Measurements from ENCODE around the gene LRTM2.

LRTM2 gene

GRCh38 chr12:1830981-1831963, 10.9 kb downstream of the LRTM2 start:
- no peak for DNase-seq

- DNase-seq = no peak
Measured at GRCh38 chr12:1832801-1833595, 12.6 kb downstream of the LRTM2 start.

GRCh38 chr12:1833596-1834028, 13.2 kb downstream of the LRTM2 start:
- no peak for DNase-seq

GRCh38 chr12:1834186-1834925, 14.0 kb downstream of the LRTM2 start:
- no peak for DNase-seq

- DNase-seq = no peak
Measured at GRCh38 chr12:1835211-1836131, 15.1 kb downstream of the LRTM2 start.

- DNase-seq = no peak
Measured at GRCh38 chr12:1836241-1836803, 16.0 kb downstream of the LRTM2 start.

GRCh38 chr12:1836854-1837421, 16.6 kb downstream of the LRTM2 start:
- DNase-seq = no peak

GRCh38 chr12:1837541-1838204, 17.3 kb downstream of the LRTM2 start:
- no peak for DNase-seq

GRCh38 chr12:1838205-1838993, 18.0 kb downstream of the LRTM2 start:
- DNase-seq = no peak

- DNase-seq = no peak
Measured at GRCh38 chr12:1838994-1839365, 18.6 kb downstream of the LRTM2 start.

- DNase-seq = no peak
Measured at GRCh38 chr12:1839464-1839863, 19.1 kb downstream of the LRTM2 start.

- no peak for DNase-seq
Measured at GRCh38 chr12:1839956-1840951, 19.9 kb downstream of the LRTM2 start.

- no peak for DNase-seq
Measured at GRCh38 chr12:1840981-1841425, 20.6 kb downstream of the LRTM2 start.

GRCh38 chr12:1841586-1842182, 21.3 kb downstream of the LRTM2 start:
- DNase-seq = no peak

GRCh38 chr12:1842183-1842904, 22.0 kb downstream of the LRTM2 start:
- DNase-seq = no peak

GRCh38 chr12:1842905-1843640, 22.7 kb downstream of the LRTM2 start:
- no peak for DNase-seq

GRCh38 chr12:1843641-1844005, 23.3 kb downstream of the LRTM2 start:
- no peak for DNase-seq
